GM21360 (cell line): Measurements from ENCODE around the gene MED13L.

Source experiments
- ATAC-seq: cut with Tn5 transposase; IDR thresholded peaks from one replicate; pipeline ENCODE4 v1.9.1; 2021; ENCODE audit warnings: mild to moderate bottlenecking, moderate library complexity; ENCODE audit not compliant: unreplicated experiment

Gene MED13L

DNA sequence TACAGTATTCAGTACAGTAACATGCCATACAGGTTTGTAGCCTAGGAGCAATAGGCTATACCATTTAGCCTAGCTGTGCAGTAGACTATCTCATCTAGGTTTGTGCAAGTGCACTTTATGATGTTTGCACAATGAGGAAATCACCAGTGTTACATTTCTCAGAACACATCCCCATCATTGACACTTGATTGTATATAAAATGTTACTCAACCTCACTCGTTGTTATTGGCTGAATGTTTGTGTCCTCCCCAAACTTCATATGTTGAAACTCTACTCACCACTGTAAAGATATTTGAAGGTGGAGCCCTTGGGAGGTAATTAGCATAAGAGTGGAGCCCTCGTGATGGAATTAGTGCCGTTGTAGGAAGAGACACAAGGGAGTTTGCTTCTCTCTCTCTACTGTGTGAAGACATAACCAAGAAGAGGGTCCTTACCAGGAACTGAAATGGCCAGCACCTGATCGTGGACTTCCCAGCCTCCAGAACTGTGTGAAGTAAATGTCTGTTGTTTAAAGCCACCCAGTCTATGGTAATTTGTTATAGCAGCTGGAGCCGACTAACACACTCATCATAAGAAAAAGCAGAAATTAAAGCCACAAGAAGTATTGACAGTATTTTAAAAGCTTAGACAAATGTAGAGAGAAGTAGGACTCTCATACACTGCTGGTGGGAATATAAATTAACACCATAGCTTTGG lies 3.2 kb upstream of the MED13L start:
- ATAC-seq = no peak

DNA sequence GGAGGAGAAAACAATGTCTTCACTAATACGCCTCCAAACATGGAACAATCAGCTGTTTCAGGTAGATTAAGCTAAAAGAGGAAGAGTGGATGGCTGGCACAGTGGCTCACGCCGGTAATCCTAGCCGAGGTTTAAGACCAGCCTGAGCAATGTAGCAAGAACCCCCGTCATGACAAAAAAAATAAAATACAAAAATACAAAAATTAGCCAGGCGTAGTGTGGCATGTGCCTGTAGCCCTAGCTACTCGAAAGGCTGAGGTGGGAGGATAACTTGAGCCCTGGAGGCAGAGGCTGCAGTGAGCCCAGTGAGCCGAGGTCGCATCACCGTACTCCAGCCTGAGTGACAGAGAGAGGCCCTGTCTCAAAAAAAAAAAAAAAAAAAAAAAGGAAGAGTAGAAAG lies 1.2 kb upstream of the MED13L start:
- no peak for ATAC-seq

DNA sequence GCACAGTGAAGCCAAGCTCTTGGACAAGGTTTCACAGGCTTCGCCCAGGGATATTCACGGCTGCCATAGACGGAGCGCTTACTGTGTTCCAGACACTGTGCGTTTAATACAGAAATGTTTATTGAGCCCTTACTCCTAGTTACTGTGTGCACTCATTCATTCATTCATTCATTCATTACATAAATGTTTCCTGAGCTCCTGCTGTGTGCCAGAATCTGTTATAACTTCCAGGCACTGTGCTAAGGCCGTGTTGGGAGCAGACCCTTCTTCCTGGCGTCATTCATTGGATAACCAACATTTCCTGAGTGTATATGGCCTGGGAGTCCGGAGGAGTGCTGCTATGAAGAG lies 760 bp upstream of the MED13L start:
- no peak for ATAC-seq

DNA sequence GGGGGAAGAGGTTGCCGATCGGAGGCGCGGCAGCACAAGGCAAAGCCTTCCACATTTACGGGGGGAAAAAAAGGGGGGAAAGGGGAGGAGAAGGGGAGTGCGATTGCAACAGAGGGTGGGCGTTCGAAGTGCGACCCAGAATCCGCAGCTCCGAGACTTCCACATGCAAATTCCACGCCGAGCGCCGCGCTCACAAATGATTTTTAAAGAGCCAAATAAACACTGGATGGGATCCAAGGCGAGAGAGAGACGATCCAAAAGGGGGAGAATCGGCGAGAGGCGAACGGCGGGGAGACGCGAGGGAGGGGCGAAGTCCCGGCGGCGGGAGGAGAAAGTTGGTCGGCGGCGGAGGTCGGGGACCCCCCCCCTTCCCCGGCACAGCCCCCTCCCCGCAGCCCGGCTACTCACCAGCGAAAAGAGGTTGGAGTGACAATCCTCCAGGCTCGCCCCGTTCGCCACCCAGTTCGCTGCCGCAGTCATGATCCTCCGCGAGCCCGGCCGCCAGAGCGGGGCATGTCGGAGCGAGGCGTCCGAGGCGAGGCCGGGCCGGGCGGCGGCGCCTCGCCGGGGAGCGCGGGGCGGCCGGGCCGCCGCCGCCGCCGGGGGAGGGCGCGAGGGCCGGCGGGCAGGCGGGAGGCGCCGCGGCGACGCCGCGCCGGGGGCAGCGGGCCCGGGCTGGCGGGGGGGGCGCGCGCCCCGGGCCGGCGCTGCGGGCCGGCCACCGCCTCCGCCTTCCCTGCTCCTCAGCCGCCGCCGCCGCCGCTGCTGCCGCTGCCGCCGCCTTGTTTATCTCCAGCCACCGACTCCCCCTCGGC lies 634 bp downstream of the MED13L start:
- peak; percentile 27 for ATAC-seq

DNA sequence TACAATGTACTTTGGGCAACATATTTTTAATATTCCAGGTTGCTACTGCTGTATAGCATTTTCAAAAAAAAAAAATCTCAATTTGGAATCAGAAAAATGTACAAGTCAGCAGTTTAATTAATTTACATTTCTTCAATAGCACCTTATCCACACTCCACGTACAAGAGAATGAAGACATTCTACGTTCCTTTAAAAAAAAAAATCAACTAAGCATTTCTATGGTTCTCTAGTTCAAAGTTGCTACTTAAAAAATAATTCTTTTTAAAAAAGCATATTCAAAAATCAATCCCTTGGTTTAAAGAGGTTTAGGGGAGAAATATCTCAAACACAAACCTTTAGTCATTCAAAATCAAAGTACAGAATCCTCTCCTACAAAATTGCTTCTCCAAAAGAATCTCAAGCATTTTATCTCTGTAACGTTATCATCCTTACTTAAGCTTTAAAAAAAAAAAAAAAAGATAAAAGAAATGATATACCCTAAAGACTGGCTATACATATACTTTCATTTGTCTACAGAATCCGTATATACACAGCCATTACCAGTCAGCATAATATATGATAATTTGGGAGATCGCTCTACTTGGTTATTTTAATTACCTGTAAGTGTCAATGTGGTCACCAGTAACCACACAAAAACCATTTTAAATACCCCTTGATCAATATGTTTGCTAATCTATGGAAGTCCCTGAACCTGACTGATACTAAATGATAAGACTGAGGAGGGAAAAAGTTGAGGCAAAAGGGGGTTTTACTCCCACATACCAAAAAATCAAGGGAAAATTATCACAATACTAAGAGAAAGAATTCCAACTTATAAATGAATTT lies 2.7 kb downstream of the MED13L start:
- ATAC-seq = no peak

DNA sequence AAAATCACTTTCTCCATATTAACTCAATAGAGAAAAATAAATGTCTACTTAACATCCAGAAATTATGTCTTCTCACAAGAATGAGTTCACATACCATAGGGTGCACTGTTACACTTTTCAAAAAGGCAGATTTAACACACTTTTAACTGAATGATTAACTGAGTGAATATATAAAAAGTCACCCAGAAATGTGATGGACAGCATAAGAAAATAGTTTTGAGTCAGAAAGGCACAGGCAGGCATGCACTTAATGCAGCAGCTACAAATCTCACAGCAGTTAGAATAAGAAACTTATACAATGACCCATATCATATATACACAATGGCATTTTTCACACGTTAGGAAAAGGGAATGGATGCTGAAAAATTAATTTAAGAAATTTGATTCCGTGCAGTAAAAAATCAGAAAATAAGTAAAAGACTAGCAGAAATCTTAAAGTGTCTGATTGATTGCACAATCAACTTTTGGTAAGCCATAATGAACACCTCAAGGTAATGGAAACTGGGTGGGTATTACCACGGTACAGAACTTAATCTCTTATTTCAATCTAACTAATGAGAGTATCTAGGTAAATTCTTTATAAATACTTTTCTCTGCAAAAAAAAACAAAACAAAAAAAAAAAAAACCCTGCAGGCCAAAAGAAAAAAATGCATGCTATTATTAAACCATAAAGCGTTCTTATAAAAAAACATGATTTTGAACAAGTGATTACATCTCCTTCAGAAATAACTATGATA lies 3.5 kb downstream of the MED13L start:
- ATAC-seq = no peak

DNA sequence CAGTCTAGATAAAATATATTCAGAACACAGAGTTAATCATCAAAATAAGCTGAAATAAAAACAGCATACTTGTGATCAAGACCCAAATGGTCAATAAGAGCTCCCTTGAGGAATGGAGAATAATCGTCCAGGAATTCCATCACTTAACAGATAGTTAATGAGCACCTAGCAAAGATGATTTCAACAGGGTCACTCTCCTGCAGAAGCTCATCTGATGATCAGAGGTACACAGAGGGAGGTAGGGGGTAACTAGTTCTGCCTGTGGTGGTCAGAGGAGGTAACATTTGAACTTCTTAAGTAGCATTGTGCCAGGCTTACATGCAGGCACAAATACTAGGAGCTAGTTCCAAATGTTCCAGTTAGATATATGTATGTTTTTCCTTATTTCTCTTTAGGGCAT lies 9.5 kb downstream of the MED13L start:
- ATAC-seq = no peak

DNA sequence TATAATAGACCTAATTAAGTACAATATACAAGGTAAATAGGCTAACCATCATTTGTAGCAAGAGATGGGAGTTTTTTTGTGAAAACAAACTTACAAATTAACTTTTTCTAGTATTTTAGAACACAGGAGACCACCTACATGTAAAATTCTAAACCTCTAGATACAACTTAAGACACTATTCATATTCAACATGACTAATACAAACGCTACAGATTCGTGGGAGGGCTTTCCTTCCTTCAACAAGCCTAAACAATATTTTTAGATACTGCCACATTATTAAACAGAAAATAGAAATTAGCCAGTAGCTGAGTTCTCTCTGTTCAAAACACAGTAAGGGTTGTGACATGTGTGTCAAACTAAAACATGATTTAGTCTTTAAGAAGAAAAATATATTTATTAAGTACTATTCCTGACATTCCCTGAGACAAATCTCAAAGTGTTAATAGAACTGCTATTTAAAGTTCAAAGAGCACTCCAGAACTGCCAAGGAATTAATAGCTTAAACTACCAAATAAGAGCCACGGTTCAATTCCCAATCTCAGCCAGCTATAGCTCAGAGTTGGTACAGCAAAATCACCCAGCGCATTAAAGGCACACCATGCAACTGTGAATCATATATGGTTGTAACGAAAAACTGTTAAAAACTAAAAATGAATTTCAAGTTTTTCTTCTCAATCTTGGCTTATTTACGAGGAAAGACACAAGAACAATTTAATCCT lies 10.7 kb downstream of the MED13L start:
- ATAC-seq = no peak

DNA sequence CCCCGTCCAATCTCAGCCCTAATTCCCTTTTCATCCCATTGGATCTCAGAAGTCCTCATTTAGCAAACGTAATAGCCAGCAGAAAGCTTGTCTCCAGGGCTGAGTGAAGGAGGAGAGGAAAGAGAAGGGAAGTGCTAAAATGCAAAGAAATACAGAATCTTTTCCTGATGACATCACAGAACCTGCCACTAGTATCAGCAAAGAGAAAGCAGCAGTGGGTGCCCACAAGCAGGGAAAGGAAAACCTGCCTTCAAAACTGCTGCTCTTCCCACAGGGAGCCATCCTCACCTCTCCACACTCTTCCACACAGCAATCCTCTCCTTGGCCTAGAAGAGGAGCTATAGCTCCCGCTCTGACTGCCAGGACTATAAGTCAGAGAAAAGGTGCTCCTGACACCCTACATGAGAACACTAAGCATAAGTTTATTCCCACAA lies 11.3 kb downstream of the MED13L start:
- ATAC-seq = no peak

DNA sequence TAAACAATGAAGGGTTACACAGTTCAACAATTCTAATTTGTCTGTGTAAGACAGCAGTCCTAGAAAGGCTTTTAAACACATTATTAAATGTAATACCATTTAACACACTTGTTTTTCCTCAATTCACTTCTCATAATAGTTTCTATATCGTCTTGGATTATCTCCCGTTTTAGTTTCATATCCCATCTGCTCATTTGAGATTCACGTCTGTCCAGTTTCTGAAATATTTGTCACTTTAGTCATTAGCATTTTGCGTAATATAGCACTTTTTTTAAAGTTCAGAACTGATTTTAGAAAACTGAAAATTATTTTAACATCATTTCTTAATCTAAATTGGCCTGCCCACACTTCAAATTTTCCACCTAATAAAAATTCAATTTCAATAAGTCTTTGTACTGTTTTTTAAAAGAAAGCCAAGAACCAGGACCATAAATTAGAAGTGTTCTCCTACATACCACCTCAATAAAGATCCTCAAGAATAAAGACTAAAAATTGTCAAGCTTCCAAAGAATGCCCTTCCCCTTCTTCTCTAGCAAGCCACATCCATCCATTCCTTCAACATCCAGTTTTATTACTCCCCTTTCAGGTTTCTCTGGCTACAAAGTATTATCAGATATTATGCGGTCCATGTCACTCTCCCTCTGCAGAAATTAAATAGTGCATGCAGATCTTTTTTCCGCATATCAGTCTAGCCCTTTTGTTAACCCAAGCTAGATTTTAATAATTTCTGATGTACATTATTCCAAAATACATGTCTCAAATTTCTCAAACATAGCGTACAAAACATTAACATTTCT lies 11.9 kb downstream of the MED13L start:
- ATAC-seq = no peak

DNA sequence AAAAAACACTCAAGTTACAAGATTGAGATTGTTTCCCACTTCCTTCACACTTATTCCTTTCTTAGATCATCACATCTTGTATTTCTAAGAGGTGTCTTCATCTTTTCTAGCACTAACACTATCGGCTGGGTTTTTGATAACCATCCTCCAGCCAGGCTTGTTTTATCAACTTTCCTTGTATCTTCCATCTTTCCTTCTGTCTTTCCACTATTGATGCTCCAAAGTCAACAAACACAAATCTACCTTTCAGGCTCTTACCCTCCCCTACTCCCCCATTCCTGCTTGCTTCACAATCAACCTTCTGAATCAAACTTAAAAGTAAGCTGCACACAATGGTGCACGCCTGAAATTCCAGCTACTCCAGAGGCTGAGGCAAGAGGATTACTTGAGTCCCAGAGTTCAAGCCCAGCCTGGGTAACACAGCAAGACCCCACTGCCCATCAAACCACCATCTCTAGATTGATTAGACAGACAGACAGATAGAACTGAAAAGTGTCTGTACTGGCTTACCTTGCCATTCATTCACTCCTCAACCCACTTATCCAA lies 12.9 kb downstream of the MED13L start:
- ATAC-seq = no peak

DNA sequence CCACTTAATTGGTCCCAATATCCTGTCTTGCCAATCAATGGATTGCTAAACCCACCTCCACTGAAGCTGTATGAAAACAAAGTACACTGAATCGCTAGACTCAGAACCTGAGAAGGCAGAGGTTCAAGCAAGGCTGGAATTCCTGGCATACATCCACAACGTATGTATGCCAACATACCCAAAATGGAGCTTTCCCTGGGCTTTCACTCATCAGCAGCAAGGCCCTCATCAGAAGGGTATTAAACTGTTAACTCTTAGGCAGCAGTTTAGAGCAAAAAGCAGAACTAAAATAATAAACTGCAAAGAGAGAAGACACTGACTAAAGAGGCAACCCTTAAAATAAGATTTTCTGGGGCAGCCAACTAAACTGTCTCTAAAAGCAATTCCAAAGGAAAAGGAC lies 13.6 kb downstream of the MED13L start:
- ATAC-seq = no peak

DNA sequence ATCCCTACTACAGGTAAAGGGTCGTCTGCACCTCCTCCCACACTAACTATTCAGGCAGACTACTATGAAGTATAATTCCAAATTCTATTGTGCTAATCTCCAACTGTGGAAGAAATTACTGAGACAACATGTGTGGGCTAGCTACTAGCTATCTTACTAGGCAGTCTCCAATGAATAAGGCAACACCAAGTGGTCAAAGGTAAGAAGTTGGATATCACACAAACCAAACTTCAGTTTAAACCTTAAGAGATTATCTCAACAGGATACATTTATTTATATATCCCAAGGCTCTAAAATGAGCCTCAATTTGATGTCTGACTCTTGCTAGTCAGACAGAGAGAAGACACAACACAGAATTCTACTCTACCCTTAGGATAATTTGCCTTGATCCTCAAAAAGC lies 14.1 kb downstream of the MED13L start:
- ATAC-seq = no peak

DNA sequence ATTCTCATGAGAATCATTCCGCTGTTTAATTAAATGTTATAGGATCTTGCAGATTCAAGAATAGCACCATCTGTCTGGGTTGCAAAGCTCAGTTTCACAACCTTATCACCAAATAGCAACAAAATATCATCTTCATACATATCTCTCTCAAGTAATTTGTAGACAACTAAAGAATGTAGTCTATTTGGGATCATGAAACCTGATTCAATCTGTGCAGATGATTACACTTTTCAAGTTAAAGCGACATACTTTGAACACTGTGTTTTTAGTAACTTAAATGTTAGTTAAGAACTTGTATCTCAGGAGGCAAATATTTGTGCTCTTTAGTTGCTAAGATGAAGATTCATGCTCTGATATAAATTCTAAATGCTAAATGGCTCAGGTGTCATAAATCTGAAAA lies 14.8 kb downstream of the MED13L start:
- ATAC-seq = no peak

DNA sequence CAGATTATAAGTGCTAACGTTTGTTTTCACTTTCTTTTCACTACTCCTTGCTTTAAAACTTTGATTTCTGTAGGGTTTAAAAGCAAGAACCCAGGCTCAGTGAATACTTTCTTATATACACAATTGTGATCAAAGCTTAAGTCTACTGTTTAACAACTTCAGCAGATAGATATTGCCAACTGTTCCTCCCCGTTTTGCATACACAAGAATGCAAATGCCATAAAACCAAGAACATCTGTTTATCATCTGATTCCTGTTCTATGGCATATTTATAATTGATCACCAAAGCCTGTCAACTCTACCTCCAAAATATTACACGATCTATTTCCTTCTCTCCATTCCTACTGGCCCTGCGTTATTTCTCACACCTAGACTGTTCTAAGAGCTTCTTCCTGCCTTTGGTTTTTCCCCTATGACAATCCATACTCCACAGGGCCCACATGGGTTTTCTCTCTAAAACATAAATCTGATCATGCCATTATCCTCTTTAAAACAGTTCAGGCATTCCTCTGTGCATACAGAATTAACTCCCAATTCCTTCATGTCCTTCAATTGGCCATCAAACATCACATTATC lies 15.9 kb downstream of the MED13L start:
- ATAC-seq = no peak

DNA sequence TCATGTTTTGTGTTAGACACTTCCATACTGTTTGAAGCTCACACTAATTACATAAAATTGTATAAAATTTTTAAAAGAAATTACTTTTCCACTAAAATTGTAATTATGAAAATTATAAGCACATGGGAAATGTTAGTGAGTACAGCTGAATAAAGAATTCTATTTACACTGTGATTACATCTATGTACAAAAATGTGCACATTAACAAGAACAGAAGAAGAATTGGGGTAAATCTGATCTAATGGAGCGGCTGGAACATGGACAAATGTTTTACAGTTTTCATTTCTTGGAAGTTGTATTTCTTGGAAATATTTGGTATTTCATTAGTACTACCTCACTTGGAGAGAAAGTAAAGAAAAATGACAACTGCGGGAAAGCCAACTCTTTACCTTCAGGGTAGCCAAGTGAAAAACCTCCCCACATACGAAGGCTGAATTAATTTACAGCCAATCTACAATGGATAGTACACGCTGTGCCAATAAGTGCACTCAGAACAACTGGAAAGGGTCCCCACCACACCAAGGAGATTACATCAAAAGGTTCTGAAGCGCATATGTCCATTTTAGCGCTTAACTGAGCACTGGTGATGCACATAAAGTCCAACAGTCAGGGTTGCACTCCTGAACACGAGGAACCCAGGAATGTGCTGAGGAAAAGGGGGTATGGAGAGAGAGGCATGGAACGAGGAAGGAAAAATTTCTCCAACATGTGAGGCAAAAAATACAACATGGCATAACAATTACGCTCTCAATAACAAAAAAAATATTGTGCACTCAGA lies 17.5 kb downstream of the MED13L start:
- ATAC-seq = no peak

DNA sequence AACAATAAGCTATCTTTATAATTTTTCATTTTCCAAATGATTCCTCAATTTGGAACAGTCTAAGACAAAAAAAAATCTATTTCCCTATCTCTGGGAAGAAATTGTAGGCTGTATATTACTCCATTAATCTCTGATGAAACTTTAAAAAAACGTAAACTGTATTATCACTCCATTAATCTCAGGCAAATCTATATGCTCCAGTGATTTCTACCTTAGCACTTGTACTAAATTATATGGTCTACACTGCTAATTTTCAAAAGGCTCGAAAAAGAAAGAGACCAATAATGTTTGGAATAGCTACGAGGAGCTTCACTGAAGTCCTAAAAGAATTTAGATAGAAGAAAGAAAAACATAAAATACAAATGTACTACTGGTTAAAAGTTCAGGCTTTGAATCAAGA lies 19.7 kb downstream of the MED13L start:
- no peak for ATAC-seq

DNA sequence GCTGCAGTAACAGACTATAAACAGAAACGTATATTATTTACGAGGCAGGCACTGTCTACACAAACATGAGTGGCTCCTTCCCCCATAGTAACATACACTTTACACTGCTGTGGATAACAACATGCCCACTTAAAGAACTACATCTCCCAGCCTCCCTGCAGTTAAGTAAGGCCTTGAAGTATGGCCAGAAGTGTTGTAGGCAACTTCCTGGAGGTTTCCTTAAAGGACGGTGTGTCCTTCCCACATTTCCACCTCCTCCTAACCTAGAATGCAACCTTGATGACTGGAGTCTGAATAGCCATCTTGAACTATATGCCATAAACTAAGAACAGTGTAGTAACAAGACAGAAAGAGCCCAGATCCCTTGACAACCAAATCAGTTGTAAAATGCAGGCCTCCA lies 20.3 kb downstream of the MED13L start:
- ATAC-seq = no peak
